Endothelial cell of umbilical vein (primary cell): ENCODE results near the gene PRR5. TPM values are rescaled to one million over a fixed set of nuclear protein-coding genes. Genes with fewer than 3 reads are reported as not detected.

Experiments
- BruUV-seq: library from RNA; stranded (reverse); fragments of 400-500 nt; replicated peaks from 2 replicates; lab custom pipeline; 2021; lab: Mats Ljungman, UMichigan
- CTCF ChIA-PET: fragments of 300-600, 350-600 bp; sonication (Branson Sonifier 250); formaldehyde crosslinking; loops from one replicate; lab custom pipeline; 2021; ENCODE audit warnings: antibody characterized with exemption, inconsistent platforms; lab: Charles Lee
- POLR2A ChIA-PET: fragments of 300-600, 350-600 bp; sonication (Branson Sonifier 250); formaldehyde crosslinking; loops from one replicate; lab custom pipeline; 2021; ENCODE audit warnings: antibody characterized with exemption, inconsistent platforms; lab: Charles Lee
- DNase-seq: peaks from one replicate; pipeline ENCODE4 v3.0.0-alpha.2; 2011; ENCODE audit warnings: low read depth, low spot score
- FAIRE-seq: peaks from 2 replicates; lab custom pipeline; 2011; peaks lifted over from hg19 to GRCh38; lab: Jason Lieb, UNC
- H2AFZ ChIP-seq: 2 replicates; pipeline ENCODE4 v1.6.0; 2012; ENCODE audit warnings: low read depth, low read length, control low read depth, inconsistent platforms
- H3K27ac ChIP-seq: 2 replicates; pipeline ENCODE4 v1.5.1; 2011; ENCODE audit warnings: low read depth, mild to moderate bottlenecking, control low read depth, low read length, moderate library complexity; ENCODE audit not compliant: insufficient read depth
- H3K27me3 ChIP-seq, 2 experiments: 2 replicates each; pipeline versions ENCODE4 v1.6.0 to v1.6.1; 2011; ENCODE audit warnings: low read length in 2 of 2, mixed read lengths in 1 of 2; ENCODE audit not compliant: control insufficient read depth in 2 of 2, insufficient read depth in 2 of 2
- H3K36me3 ChIP-seq, 2 experiments: 2 replicates in 1 of 2; 3 replicates in 1 of 2; pipeline ENCODE4 v1.5.1; 2011; ENCODE audit warnings: low read length in 2 of 2, mild to moderate bottlenecking in 1 of 2, moderate library complexity in 1 of 2; ENCODE audit not compliant: control insufficient read depth in 2 of 2, insufficient read depth in 2 of 2; ENCODE audit errors: extremely low read depth in 1 of 2
- H3K4me1 ChIP-seq: 3 replicates; pipeline ENCODE4 v1.5.1; 2011; ENCODE audit warnings: mild to moderate bottlenecking, low read length; ENCODE audit not compliant: control insufficient read depth, insufficient read depth; ENCODE audit errors: extremely low read depth
- H3K4me2 ChIP-seq: 2 replicates; pipeline ENCODE4 v1.6.1; 2011; ENCODE audit warnings: low read length, control low read depth, mixed read lengths; ENCODE audit not compliant: insufficient read depth
- H3K4me3 ChIP-seq, 3 experiments: fragments of 200-600 bp in 1 of 3; sonication (generic), shearing (Covaris generic) in 1 of 3; replicated peaks in 1 of 3; 2 replicates each; pipeline ENCODE4 v1.5.1; 2011 to 2016; ENCODE audit warnings: control low read depth in 3 of 3, low read length in 3 of 3, mild to moderate bottlenecking in 2 of 3, inconsistent platforms in 1 of 3, low read depth in 1 of 3, moderate library complexity in 1 of 3; ENCODE audit not compliant: insufficient read depth in 1 of 3
- H3K79me2 ChIP-seq: 2 replicates; pipeline ENCODE4 v1.6.0; 2012; ENCODE audit warnings: low read length, inconsistent platforms; ENCODE audit not compliant: control insufficient read depth, insufficient read depth
- H3K9ac ChIP-seq: replicated peaks from 2 replicates; pipeline ENCODE3; 2011; ENCODE audit warnings: low read length, control low read depth; ENCODE audit not compliant: insufficient read depth; ENCODE audit errors: extremely low read depth
- H3K9me1 ChIP-seq: replicated peaks from 3 replicates; pipeline ENCODE4 v1.6.0; 2011; ENCODE audit warnings: mild to moderate bottlenecking, low read length; ENCODE audit not compliant: control insufficient read depth, insufficient read depth; ENCODE audit errors: extremely low read depth
- H3K9me3 ChIP-seq: replicated peaks from 2 replicates; pipeline ENCODE4 v1.5.1; 2012; ENCODE audit warnings: low read length, inconsistent platforms; ENCODE audit not compliant: control insufficient read depth, insufficient read depth
- H4K20me1 ChIP-seq: replicated peaks from 2 replicates; pipeline ENCODE3; 2011; ENCODE audit warnings: mild to moderate bottlenecking, low read length; ENCODE audit not compliant: control insufficient read depth, insufficient read depth; ENCODE audit errors: extremely low read depth
- EZH2 ChIP-seq: IDR thresholded peaks from 2 replicates; pipeline ENCODE4 v1.6.1; 2012; ENCODE audit warnings: borderline replicate concordance, low read depth, mild to moderate bottlenecking, moderate library complexity, low read length, inconsistent platforms; ENCODE audit not compliant: severe bottlenecking
- FOS ChIP-seq: IDR thresholded peaks from 2 replicates; pipeline ENCODE4 v1.6.1; 2011; ENCODE audit warnings: mild to moderate bottlenecking, low read length, moderate library complexity, borderline replicate concordance; ENCODE audit not compliant: insufficient read depth
- JUN ChIP-seq: IDR thresholded peaks from 2 replicates; pipeline ENCODE4 v1.6.1; 2011; ENCODE audit warnings: borderline replicate concordance, low read depth; ENCODE audit not compliant: insufficient read length, insufficient read depth
- POLR2AphosphoS5 ChIP-seq: IDR thresholded peaks from 2 replicates; pipeline ENCODE4 v1.6.1; 2012; ENCODE audit warnings: low read depth, mild to moderate bottlenecking, control low read depth, low read length, moderate library complexity; ENCODE audit not compliant: insufficient read depth
- dilution Hi-C: fragments of 300-500 bp; cut with MboI; formaldehyde crosslinking; loops from one replicate; pipeline ENCODE4 v1.15.0; 2019; ENCODE audit warnings: low sequenced_read_pairs; ENCODE audit not compliant: extremely low pct_ligation_motif_present
- intact Hi-C: fragments of 100-400 bp; cut with micrococcal nuclease; formaldehyde crosslinking; loops from one replicate; pipeline ENCODE4 v1.10.0; 2022
- polyA plus RNA-seq, 4 experiments: library from polyadenylated mRNA; depleted of rRNA in 3 of 4; stranded (reverse) in 3 of 4; unstranded in 1 of 4; fragments of >200 nt; gene quantifications; 2 replicates each; pipeline versions ENCODE4 v1.2.1 to v1.2.3, GENCODE V29; 2011 to 2012; ENCODE audit warnings: missing spikeins in 1 of 4
- total RNA-seq: library from RNA; stranded (reverse); gene quantifications from 2 replicates; pipeline ENCODE4 v1.2.3, GENCODE V29; 2021
- TF ChIP-seq, protein P1 (sequence below), 2 donors: IDR thresholded peaks; 1 replicate in 1 of 2; 2 replicates in 1 of 2; pipeline ENCODE4 v1.5.1; 2011; ENCODE audit warnings: low read length in 2 of 2, mild to moderate bottlenecking in 2 of 2, moderate library complexity in 2 of 2, control low read depth in 1 of 2, inconsistent platforms in 1 of 2, low read depth in 1 of 2; ENCODE audit not compliant: insufficient read depth in 1 of 2; ENCODE audit errors: extremely low read depth in 1 of 2

Gene PRR5
- total and polyA plus RNA-seq, 2 donors (not counting 3 experiments of a cell fraction or from before 2014, with no cell fraction given): 4.3 to 9.0 TPM

- no peak overlapping the region for H3K9ac ChIP-seq
- no peak overlapping the region for H3K27ac ChIP-seq
- no peaks in the 10 kb centered on the region for H3K27me3 ChIP-seq
- no peak for DNase-seq
- ChIA-PET POLR2A (no interaction called here), CTCF (interaction anchor here (1.0 to 2.3 kb wide), 2 partner anchors 8 to 23 kb away, joined by 3 to 7 read pairs; no protein-coding TSS in a partner anchor)
- no peak overlapping the region for H2AFZ ChIP-seq
- no peak overlapping the region for H3K4me3 ChIP-seq
- no peaks in the 10 kb centered on the region for H4K20me1 ChIP-seq
- no TSS peak for BruUV-seq
- H3K36me3 ChIP-seq: no peaks in the 10 kb centered on the region
- no peaks in the 10 kb centered on the region for H3K9me3 ChIP-seq
- no peaks in the 10 kb centered on the region for H3K9me1 ChIP-seq
- H3K79me2 ChIP-seq: no peaks in the 10 kb centered on the region
- H3K4me2 ChIP-seq: no peak overlapping the region
- peaks cover 12% of the 10 kb centered on the region for H3K4me1 ChIP-seq
- no peak for FAIRE-seq
- dilution Hi-C loops (no loop called here), intact Hi-C loops (no loop called here)
- TF ChIP-seq FOS (no peak), JUN (no peak), EZH2 (no peak), POLR2AphosphoS5 (no peak)
- TF ChIP-seq, protein P1, sequence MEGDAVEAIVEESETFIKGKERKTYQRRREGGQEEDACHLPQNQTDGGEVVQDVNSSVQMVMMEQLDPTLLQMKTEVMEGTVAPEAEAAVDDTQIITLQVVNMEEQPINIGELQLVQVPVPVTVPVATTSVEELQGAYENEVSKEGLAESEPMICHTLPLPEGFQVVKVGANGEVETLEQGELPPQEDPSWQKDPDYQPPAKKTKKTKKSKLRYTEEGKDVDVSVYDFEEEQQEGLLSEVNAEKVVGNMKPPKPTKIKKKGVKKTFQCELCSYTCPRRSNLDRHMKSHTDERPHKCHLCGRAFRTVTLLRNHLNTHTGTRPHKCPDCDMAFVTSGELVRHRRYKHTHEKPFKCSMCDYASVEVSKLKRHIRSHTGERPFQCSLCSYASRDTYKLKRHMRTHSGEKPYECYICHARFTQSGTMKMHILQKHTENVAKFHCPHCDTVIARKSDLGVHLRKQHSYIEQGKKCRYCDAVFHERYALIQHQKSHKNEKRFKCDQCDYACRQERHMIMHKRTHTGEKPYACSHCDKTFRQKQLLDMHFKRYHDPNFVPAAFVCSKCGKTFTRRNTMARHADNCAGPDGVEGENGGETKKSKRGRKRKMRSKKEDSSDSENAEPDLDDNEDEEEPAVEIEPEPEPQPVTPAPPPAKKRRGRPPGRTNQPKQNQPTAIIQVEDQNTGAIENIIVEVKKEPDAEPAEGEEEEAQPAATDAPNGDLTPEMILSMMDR (IDR thresholded peaks at IDR 0.05; ENCODE audit: extremely low read depth in 1 of 2, insufficient read depth in 1 of 2, low read depth in 1 of 2, low read length in 2 of 2): no peak
Observed at GRCh38 chr22:44661659-44662569, 40.1 kb upstream of the PRR5 start.
